H9 (cell line): ENCODE data around the gene RBM8A. TPM values are rescaled to one million over a fixed set of nuclear protein-coding genes. Genes with fewer than 3 reads are reported as not detected.

Experiments
- DNase-seq: peaks from one replicate; pipeline ENCODE4 v3.0.0-alpha.2; 2017
- H2AFZ ChIP-seq: one replicate; pipeline ENCODE4 v1.6.1; 2013; ENCODE audit warnings: mild to moderate bottlenecking, low read length, control low read depth, moderate library complexity
- H2AK5ac ChIP-seq: 2 replicates; pipeline ENCODE4 v1.6.1; 2013; ENCODE audit warnings: low read length, control low read depth, mixed read lengths; ENCODE audit not compliant: insufficient read length
- H2BK120ac ChIP-seq: one replicate; pipeline ENCODE4 v1.6.1; 2013; ENCODE audit warnings: low read depth, mild to moderate bottlenecking, low read length, control low read depth, inconsistent platforms; ENCODE audit not compliant: poor library complexity, severe bottlenecking
- H2BK12ac ChIP-seq: 2 replicates; pipeline ENCODE4 v1.6.1; 2013; ENCODE audit warnings: low read length, control low read depth, mixed read lengths, low read depth; ENCODE audit not compliant: insufficient read length
- H2BK15ac ChIP-seq: 2 replicates; pipeline ENCODE4 v1.6.1; 2013; ENCODE audit warnings: low read depth, low read length, control low read depth
- H2BK20ac ChIP-seq: one replicate; pipeline ENCODE4 v1.6.1; 2013; ENCODE audit warnings: low read depth, mild to moderate bottlenecking, low read length, control low read depth, inconsistent platforms; ENCODE audit not compliant: poor library complexity, severe bottlenecking
- H2BK5ac ChIP-seq: 2 replicates; pipeline ENCODE4 v1.6.1; 2013; ENCODE audit warnings: low read length, control low read depth, mixed read lengths; ENCODE audit not compliant: insufficient read length
- H3K14ac ChIP-seq: 2 replicates; pipeline ENCODE4 v1.6.1; 2013; ENCODE audit warnings: low read length, control low read depth; ENCODE audit not compliant: insufficient read depth
- H3K18ac ChIP-seq: 2 replicates; pipeline ENCODE4 v1.6.1; 2013; ENCODE audit warnings: low read depth, mild to moderate bottlenecking, mixed read lengths, low read length, control low read depth; ENCODE audit not compliant: insufficient read length
- H3K23ac ChIP-seq: 2 replicates; pipeline ENCODE4 v1.6.1; 2013; ENCODE audit warnings: low read length, control low read depth, mixed read lengths, low read depth; ENCODE audit not compliant: insufficient read length
- H3K23me2 ChIP-seq: 2 replicates; pipeline ENCODE4 v1.6.1; 2013; ENCODE audit warnings: low read depth, mild to moderate bottlenecking, mixed read lengths, low read length, control low read depth; ENCODE audit not compliant: insufficient read length, poor library complexity, severe bottlenecking
- H3K27ac ChIP-seq: 2 replicates; pipeline ENCODE4 v1.5.1; 2013; ENCODE audit warnings: low read length, control low read depth, mixed read lengths, low read depth; ENCODE audit not compliant: insufficient read length
- H3K27me3 ChIP-seq: 2 replicates; pipeline ENCODE4 v1.6.1; 2013; ENCODE audit warnings: low read length, control low read depth, inconsistent platforms; ENCODE audit not compliant: insufficient read depth
- H3K4ac ChIP-seq: 2 replicates; pipeline ENCODE4 v1.6.1; 2013; ENCODE audit warnings: low read depth, mild to moderate bottlenecking, control low read depth, inconsistent platforms, low read length, moderate library complexity
- H3K4me1 ChIP-seq: 2 replicates; pipeline ENCODE4 v1.6.1; 2013; ENCODE audit warnings: low read length, control low read depth, inconsistent platforms; ENCODE audit not compliant: insufficient read depth
- H3K4me2 ChIP-seq: 2 replicates; pipeline ENCODE4 v1.6.1; 2013; ENCODE audit warnings: low read length, control low read depth, mixed read lengths; ENCODE audit not compliant: insufficient read length, insufficient read depth
- H3K56ac ChIP-seq: 2 replicates; pipeline ENCODE4 v1.6.1; 2013; ENCODE audit warnings: low read depth, mild to moderate bottlenecking, mixed read lengths, low read length, control low read depth; ENCODE audit not compliant: insufficient read length
- H3K79me1 ChIP-seq: 2 replicates; pipeline ENCODE4 v1.6.1; 2013; ENCODE audit warnings: low read depth, mild to moderate bottlenecking, moderate library complexity, low read length, control low read depth, inconsistent platforms; ENCODE audit not compliant: insufficient read depth, poor library complexity, severe bottlenecking
- H3K79me2 ChIP-seq: 2 replicates; pipeline ENCODE4 v1.6.1; 2013; ENCODE audit warnings: low read length, control low read depth, inconsistent platforms; ENCODE audit not compliant: insufficient read depth
- H3K9ac ChIP-seq: 2 replicates; pipeline ENCODE4 v1.6.1; 2013; ENCODE audit warnings: low read length, control low read depth, mixed read lengths; ENCODE audit not compliant: insufficient read length; ENCODE audit errors: extremely low read depth
- H3K9me3 ChIP-seq: one replicate; pipeline ENCODE4 v1.6.1; 2013; ENCODE audit warnings: low read depth, low read length, inconsistent platforms; ENCODE audit not compliant: control insufficient read depth
- H3T11ph ChIP-seq: one replicate; pipeline ENCODE4 v1.6.1; 2013; ENCODE audit warnings: mild to moderate bottlenecking, low read length, control low read depth, inconsistent platforms
- H4K20me1 ChIP-seq: one replicate; pipeline ENCODE4 v1.6.1; 2013; ENCODE audit not compliant: control insufficient read depth, insufficient read length, insufficient read depth
- H4K5ac ChIP-seq: 2 replicates; pipeline ENCODE4 v1.6.1; 2013; ENCODE audit warnings: low read depth, mild to moderate bottlenecking, mixed read lengths, low read length, control low read depth; ENCODE audit not compliant: insufficient read length
- H4K8ac ChIP-seq: replicated peaks from 2 replicates; pipeline ENCODE4 v1.6.1; 2013; ENCODE audit warnings: low read length, control low read depth, mixed read lengths, low read depth; ENCODE audit not compliant: insufficient read length
- H4K91ac ChIP-seq: 2 replicates; pipeline ENCODE4 v1.6.1; 2013; ENCODE audit warnings: low read depth, mild to moderate bottlenecking, moderate library complexity, mixed read lengths, low read length, control low read depth; ENCODE audit not compliant: insufficient read length
- H3K27ac Mint-ChIP-seq, 3 experiments: 2 replicates in 2 of 3; 3 replicates in 1 of 3; pipeline ENCODE4 v1.8.0; 2020 to 2021; ENCODE audit warnings: mixed read lengths in 3 of 3, mild to moderate bottlenecking in 1 of 3, moderate library complexity in 1 of 3
- H3K27me3 Mint-ChIP-seq: 2 replicates; pipeline ENCODE4 v1.8.0; 2021; ENCODE audit warnings: low read depth, mild to moderate bottlenecking, moderate library complexity, mixed read lengths
- H3K36me3 Mint-ChIP-seq, 3 experiments: 2 replicates in 2 of 3; 3 replicates in 1 of 3; pipeline ENCODE4 v1.8.0; 2020 to 2021; ENCODE audit warnings: low read depth in 3 of 3, mixed read lengths in 3 of 3; ENCODE audit not compliant: insufficient read depth in 1 of 3
- H3K4me1 Mint-ChIP-seq, 2 experiments: 2 replicates each; pipeline ENCODE4 v1.8.0; 2020; ENCODE audit warnings: mixed read lengths in 2 of 2
- H3K4me3 Mint-ChIP-seq, 2 experiments: 2 replicates in 1 of 2; 3 replicates in 1 of 2; pipeline ENCODE4 v1.8.0; 2020 to 2021; ENCODE audit warnings: mild to moderate bottlenecking in 2 of 2, mixed read lengths in 2 of 2, moderate library complexity in 1 of 2
- H3K9me3 Mint-ChIP-seq, 2 experiments: 2 replicates in 1 of 2; 3 replicates in 1 of 2; pipeline ENCODE4 v1.8.0; 2020; ENCODE audit warnings: mild to moderate bottlenecking in 2 of 2, mixed read lengths in 2 of 2, moderate library complexity in 1 of 2
- CTCF ChIP-seq: fragments of 200-600 bp; sonication (generic); conservative IDR thresholded peaks from 3 replicates; pipeline ENCODE4 v1.8.0; 2021; ENCODE audit warnings: antibody characterized with exemption, mild to moderate bottlenecking
- WGBS: extraction: QIAGEN DNeasy Blood & Tissue Kit; methylation state at CpG from one replicate; pipeline ENCODE4 v1.1.7; 2013; ENCODE audit warnings: missing lambda C conversion rate, low lambda C conversion rate, mixed read lengths; ENCODE audit not compliant: insufficient read length; ENCODE audit errors: extremely low coverage; 5-methylcytosine and 5-hydroxymethylcytosine counted together
- total RNA-seq: library from RNA; stranded (reverse); gene quantifications from 2 replicates; pipeline ENCODE4 v1.2.1, GENCODE V29; 2021

RBM8A gene
- total RNA-seq, 1 experiment from 2014 or later, result 298 TPM

GRCh38 chr1:145947551-145947950 is 20.3 kb upstream of the RBM8A start:
- no peak overlapping the region for H3T11ph ChIP-seq
- H3K79me2 ChIP-seq, result no peaks in the 10 kb centered on the region
- H3K56ac ChIP-seq, result no peak overlapping the region
- no peaks in the 10 kb centered on the region for H3K27me3 ChIP-seq
- H3K9me3 ChIP-seq, result no peaks in the 10 kb centered on the region
- no peak overlapping the region for H3K18ac ChIP-seq
- H3K4me1 ChIP-seq, result peaks cover 6% of the 10 kb centered on the region; the same call in 1 of the 2 replicates
- no peak overlapping the region for H3K4me3 Mint-ChIP-seq
- H2BK20ac ChIP-seq, result no peak overlapping the region
- no peak overlapping the region for H2BK120ac ChIP-seq
- no peak overlapping the region for H2BK12ac ChIP-seq
- no peaks in the 10 kb centered on the region for H3K9me3 Mint-ChIP-seq
- H3K4me2 ChIP-seq, result no peak overlapping the region
- no peaks in the 10 kb centered on the region for H3K79me1 ChIP-seq
- H3K36me3 Mint-ChIP-seq, result no peaks in the 10 kb centered on the region
- no peaks in the 10 kb centered on the region for H3K23me2 ChIP-seq
- peaks cover 16 to 21% of the 10 kb centered on the region in 2 experiments for H3K4me1 Mint-ChIP-seq
- WGBS, result no CpG with 5 or more reads among the region's 4 CpGs
- H2AK5ac ChIP-seq, result no peak overlapping the region
- H3K27ac ChIP-seq, result no peak overlapping the region
- no peak overlapping the region for H2BK15ac ChIP-seq
- H3K9ac ChIP-seq, result no peak overlapping the region
- H4K5ac ChIP-seq, result no peak overlapping the region
- no peak overlapping the region for H3K14ac ChIP-seq
- no peak overlapping the region for H3K4ac ChIP-seq
- peak; percentile 50 for DNase-seq
- H2BK5ac ChIP-seq, result no peak overlapping the region
- TF ChIP-seq CTCF, result no peak
- H4K91ac ChIP-seq, result no peak overlapping the region
- H3K27me3 Mint-ChIP-seq, result no peaks in the 10 kb centered on the region
- H4K8ac ChIP-seq, result no peak overlapping the region
- no peak overlapping the region; a peak in 1 of 7 replicates for H3K27ac Mint-ChIP-seq
- H4K20me1 ChIP-seq, result no peaks in the 10 kb centered on the region
- H3K23ac ChIP-seq, result no peak overlapping the region
- no peak overlapping the region for H2AFZ ChIP-seq
